ENCODE results near the gene IFITM10.
A peak's percentile ranks its signal among the peaks of the same experiment; 100 is the strongest.
"Not testable (repeated sequence)": the region's sequence is repeated elsewhere in the genome, so short reads cannot be mapped to it uniquely, and the experiment has no call there.

Gene IFITM10

DNA sequence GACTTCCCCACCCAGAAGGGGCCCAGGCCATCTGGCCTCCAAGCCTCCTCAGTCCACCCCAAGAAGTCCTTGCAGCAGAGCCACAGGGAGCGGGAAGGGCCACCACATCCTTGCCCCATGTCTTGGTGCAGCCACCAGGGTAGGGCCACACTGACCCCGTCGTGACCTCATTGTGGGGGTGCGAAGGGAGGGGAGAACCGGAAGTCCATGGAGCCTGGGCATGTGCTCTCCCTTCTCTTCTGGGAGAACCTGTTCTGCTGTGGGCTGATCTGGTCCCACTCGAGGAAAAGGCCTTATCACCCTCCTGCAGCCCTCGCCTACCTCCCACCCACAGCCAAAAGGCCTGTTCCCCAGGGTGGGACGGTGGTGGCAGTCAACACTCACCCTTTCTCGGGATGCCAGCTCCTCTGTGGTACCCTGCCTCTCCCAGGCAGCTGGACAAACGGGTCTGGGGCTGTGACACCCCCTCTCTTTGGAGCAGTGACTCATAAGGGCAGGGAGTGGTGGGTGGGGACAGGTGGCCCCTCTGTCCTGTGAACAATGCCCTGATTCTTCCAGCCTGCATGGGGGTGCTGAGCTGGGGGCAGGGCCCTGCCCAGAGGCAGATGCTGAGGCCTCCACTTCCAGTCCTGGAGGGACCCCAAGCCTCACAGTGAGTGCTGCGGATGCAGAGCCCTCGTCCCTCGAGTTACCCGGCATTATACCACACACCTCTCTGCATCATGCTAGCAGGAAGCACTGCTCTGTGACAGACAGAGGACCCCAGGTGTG is 27.9 kb upstream of the IFITM10 start:
- no peak for DNase-seq (ENCODE audit: low spot score)

DNA sequence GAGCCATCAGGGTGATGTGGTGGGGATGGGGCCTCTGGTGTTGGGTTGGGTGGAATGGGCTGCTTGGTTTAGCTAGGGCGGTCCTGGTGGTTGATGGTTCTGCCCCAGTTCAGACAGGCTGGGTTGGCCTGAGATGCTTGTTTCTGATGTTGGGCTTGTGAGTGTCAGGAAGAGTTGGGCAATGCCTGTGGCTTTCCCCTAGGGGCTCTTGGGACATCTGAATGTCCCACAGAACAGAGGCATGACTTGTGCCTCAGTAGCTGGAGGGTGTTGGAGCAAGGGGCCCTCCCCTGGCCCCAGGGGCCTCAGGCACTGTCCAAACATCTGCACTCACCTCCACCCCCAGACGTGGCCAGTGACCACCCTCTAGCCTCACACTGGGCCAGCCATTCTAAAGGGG is 27.3 kb upstream of the IFITM10 start:
- no peak for DNase-seq (ENCODE audit: low spot score)

DNA sequence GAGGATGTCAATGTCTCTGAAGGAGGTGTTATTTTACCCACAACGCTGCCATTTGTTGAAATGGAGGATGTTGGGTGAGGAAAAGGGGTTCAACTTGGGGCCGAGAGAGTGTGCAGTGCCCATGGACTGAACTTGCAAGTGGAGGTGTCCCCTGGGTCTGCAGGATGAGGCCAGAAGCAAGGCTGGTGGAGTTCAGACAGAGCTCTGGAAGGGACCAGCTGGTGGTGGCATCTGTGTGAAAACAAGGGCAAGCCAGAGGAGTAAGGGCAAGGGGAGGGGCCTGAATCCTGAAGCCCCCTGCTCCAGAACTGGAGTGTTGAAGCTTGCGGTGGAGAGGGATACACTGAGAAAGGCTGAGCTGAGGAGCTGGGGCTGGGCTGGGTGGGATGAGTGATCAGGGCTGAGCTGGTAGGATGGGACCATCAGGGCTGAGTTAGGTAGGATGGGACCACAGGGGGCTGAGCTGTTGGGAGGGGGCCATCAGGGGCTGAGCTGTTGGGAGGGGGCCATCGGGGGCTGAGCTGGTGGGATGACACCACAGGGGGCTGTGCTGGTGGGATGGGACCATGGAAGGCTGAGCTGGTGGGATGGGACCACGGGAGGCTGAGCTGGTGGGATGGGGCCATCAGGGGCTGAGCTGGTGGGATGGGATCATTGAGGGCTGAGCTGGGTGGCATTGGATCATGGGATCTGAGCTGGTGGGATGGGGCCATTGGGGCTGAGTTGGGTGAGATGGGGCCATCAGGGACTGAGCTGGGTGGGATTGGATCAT is 26.7 kb upstream of the IFITM10 start:
- no peak for DNase-seq (ENCODE audit: low spot score)

DNA sequence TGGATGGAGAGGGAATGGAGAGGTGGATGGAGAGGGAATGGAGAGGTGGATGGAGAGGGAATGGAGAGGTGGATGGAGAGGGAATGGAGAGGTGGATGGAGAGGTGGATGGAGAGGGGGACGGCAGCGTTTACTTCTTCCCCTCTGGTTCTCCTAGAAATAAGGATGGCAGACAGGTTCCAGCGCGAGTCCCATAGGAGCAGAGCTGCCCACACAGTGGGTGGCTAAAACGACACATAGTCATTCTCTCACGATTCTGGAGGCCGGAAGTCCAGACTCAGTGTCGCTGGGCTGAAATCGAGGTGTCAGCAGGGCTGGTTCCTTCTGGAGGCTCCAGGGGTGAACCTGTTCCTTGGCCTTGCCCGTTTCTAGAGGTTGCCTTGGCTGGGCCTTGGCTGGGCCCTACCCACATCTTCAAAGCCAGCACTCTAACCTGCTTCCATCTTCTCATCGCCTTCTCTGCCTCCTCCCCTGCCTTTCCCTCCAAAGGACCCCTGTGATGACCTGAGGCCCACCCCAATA is 26.0 kb upstream of the IFITM10 start:
- DNase-seq (ENCODE audit: low spot score), result no peak

DNA sequence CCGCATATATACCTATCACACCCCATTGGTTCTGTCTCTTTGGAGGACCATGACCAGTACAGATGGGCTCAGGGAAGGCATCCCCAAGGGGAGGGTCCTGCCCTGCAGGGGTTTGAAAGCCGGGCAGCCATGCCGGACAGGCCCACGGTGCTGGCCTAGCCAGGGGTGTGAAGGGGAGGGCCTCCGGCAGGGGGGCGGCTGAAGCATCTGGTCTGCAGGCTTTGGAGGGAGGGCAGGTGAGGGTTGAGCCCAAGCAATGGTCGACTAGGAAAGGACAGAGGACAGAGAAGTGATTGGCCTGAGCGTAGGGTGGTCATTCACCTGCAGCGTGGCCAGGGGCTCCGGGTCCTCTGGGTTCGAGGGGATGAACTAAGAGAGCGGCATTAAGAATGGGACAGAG is 24.5 kb upstream of the IFITM10 start:
- DNase-seq (ENCODE audit: low spot score), result no peak

DNA sequence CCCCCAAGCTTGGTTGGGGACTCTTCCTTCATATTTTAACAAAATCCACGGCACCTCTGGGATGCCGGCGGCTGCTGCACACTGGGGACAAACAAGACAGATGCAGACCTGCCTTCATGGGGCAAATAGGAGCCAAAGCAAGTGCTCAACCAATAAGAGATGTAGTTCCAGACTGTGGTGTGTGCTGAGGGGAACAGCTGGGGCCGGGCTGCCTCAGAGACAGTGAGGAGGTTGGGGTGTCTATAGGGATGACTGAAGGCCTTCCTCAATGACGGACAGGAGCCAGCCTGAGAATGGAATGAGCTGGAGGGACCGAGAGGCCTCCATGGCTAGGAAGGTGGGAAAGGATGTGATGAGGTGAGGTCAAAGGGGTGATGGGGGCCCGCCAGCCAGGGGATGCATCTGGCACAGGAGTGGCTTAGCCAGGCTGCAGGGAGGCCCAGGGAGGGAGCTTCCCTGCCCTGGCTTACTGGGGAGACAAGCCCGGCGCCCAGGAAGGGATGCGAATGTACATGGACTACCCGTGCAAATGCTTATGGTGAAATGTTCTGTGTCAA is 23.7 kb upstream of the IFITM10 start:
- DNase-seq (ENCODE audit: low spot score), result no peak

DNA sequence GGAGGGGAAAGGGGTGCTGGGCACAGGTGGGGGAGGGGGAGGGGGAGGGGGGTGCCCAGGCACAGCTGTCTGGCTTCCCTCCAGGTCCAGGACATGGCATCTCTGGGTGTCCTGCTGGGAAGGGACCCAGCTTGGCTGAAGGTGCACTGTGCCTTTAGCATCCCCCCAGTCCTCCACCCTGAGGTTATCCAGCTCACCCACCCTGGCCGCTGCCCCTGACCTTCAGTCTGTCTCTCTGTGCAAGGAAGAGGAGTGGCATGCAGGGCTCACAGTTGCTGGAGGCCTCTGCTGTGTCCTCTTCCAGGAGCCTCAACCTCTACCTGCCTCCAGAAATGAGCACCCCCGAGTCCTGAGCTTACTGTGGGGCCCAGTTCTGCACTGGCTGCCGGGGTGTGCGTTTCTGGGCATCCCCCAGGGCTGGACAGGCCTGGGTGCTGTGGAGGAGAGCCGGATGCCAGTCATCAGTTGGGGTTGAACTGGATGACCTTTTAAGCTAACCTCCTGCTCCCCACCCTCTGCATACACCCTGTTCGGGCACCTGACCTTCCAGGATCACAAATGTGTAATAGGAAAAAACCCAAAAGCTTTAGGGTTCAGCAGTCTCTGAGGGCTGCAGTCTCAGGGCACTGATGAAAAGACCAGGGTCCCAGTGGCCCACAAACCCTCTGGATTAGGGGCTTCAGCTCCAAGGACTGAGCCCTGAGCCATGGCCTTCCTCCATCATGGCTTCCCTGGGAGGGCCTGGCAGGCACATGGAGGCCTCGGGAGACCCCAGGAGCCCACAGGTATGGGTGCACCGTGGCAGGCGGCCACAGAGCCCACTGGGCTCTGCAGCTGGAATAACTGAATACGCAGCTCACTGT is 23.0 kb upstream of the IFITM10 start:
- DNase-seq (ENCODE audit: low spot score), result no peak

DNA sequence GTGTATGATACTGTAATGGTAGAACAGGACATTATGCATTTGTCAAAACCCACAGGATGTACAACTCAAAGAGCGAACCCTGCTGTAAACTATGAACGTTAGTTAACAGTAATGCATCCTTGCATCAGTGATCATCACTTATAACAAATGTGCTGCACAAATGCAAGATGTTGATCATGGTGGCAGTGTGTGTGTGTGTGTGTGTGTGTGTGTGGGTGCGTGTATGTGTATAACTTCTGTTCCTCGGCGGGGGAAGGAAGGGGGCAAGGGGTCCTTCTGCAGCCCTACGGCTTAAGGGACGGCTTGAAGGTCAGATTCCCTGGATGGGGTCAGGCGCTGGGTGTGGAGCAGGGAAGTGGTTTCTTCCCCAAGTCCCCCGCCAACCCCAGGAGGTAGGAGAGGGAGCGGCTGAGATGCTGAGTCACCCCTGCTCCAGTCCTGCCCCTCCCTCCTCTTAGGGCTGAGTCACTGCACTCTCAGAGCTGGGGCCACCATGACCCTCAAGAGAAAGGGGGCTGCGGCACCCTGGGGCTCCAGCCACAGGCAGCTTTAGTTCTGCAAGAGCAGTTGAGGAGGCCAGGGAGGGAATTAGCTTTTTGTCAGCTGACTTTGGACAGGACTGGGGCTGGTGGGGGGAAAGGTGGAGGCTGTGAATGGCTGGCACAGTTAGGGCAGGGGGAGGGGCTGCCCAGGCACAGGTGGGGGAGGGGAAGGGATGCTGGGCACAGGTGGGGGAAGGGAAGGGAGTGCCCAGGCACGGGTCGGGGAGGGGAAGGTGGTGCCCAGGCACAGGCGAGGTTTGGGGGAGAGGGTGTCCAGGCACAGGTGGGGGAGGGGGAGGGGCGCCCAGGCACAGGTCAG is 22.1 kb upstream of the IFITM10 start:
- DNase-seq (ENCODE audit: low spot score), result peak; percentile 38

DNA sequence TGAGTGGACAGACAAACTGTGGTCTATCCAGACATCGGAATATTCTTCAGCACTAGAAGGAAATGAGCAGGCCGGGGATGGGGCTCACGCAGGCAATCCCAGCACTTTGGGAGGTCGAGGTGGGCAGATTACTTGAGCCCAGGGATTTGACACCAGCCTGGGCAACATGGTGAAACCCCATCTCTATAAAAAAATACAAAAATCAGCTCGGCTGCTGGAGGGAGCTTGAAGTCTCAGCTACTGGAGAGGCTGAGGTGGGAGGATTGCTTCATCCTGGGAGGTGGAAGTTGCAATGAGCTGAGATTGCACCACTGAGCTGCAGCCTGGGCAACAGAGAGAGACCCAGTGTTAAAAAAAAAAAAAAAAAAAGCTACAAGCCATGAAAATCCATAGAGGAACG is 21.3 kb upstream of the IFITM10 start:
- DNase-seq (ENCODE audit: low spot score), result no peak

DNA sequence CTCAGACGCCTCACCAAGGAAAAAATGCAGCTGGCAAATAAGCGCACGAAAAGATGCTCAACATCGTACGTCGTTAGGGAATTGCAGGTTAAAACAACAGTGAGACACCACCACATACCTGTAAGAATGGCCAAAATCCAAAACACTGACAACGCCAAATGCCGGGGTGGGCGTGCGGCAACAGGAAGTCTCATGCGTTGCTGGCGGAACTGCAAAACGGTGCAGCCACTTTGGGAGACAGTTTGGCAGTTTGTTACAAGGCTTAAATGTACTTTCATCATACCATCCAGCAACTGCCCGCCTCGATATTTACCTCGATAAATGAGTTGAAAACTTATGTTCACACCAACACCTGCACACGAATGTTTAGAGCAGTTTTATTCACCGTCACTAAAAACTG is 20.9 kb upstream of the IFITM10 start:
- DNase-seq (ENCODE audit: low spot score), result no peak

DNA sequence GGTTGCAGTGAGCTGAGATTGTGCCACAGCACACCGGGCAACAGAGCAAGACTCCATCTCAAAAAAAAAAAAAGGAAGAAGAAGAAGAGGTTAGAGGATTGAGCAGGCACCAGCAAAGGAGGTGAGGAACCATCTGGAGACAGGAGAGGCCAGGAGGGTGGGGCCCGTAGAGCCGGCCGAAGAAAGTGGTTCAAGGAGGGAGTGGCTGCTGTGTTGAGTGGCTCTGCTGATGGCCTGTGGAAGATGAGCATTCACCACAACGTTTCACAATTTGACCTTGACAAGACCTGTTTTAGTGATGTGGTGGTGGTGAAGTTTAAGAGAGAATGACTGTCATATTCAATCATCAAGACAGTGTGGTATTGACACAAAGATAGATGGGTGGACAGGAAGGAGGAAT is 20.1 kb upstream of the IFITM10 start:
- no peak for DNase-seq (ENCODE audit: low spot score)

DNA sequence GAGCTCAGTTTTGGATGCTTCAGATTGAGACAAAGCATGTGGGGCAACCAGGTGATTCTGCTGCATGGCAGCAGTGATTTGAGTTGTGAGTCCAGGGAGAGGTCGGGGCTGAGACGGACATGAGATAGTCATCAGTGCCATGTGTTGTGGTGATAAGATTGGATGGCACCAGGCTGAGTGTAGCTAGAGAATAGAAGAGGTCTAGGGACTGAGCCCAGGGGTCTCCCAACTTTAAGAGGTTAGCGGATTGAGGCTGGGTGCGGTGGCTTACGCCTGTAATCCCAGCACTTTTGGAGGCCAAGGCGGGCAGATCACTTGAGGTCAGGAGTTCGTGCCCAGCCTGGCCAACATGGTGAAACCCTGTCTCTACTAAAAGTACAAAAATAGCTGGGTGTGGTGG is 19.7 kb upstream of the IFITM10 start:
- no peak for DNase-seq (ENCODE audit: low spot score)

DNA sequence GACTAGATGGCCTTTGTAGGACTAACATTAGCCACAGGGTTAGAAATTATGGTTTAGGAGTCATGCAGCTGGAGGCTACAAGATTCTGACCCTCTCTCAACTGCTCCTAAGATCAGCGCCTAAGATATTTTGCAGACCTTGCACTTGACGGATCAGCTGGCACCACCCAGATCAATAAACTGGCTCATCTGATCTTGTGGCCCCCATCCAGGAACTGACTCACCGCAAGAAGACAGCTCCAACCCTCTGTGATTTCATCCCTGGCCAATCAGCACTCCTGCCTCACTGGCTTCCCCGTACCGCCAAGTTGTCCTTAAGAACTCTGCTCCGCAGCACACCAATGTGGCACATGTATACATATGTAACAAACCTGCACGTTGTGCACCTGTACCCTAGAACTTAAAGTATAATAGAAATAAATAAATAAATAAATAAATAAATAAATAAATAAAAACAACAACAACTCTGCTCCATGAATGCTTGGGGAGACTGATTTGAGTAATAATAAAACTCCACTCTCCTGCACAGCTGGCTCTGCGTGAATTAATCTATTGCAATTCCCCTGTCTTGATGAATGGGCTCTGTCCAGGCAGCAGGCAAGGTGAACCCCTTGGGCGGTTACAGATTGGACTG is 19.0 kb upstream of the IFITM10 start:
- not testable (repeated sequence) for DNase-seq (ENCODE audit: low spot score)

DNA sequence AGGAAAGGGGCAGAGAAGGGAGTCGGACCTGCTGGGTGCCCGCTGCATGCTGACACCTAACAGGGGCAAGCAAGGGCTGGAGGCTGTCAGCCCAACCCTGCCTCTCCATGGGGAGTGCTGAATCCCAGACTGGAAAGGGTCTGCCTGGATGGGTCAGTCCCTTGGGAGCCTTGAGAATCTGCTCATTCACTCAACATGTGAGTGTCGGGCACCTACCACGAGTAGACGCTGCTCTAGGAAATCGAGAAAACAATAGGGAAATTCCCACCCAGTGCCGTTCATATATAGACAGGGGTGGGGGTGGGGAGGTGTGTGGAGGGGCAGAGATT is 17.7 kb upstream of the IFITM10 start:
- DNase-seq (ENCODE audit: low spot score), result no peak

DNA sequence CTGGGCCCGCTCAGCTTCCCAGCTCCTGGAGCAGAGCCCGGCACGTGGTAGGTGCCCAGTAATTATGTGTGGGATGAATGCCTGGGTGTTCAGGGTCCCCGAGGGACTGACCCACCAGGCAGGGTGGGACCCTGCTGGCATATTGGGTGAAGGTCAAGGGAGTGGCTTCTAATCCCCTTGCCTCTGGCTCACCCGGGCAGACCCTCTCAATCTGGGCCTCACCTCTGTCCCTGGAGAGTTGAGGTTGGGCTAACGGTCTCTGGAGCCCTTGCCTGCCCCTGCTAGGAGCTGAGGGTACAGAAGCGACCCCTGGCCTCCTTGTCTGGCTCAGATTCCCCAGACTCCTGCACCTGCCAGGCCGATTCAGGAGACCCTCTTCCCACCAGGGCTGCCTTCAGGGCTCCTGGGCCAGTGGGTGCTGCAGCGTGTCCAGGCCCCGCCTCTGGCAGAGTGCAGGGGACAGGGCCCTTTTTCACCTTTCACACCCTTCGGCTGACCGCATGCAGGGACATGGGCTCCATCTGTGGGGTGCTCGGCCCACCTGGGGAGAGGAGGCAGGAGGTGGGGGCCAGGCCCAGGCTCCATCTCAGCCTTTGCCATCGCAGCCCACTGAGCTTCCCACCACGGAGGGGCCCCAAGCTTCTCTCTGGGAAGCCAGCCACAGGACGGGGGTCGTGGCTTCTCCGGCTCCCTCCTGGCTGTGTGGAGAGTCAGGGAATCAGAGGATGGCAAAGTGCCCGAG is 17.2 kb upstream of the IFITM10 start:
- DNase-seq (ENCODE audit: low spot score), result no peak

DNA sequence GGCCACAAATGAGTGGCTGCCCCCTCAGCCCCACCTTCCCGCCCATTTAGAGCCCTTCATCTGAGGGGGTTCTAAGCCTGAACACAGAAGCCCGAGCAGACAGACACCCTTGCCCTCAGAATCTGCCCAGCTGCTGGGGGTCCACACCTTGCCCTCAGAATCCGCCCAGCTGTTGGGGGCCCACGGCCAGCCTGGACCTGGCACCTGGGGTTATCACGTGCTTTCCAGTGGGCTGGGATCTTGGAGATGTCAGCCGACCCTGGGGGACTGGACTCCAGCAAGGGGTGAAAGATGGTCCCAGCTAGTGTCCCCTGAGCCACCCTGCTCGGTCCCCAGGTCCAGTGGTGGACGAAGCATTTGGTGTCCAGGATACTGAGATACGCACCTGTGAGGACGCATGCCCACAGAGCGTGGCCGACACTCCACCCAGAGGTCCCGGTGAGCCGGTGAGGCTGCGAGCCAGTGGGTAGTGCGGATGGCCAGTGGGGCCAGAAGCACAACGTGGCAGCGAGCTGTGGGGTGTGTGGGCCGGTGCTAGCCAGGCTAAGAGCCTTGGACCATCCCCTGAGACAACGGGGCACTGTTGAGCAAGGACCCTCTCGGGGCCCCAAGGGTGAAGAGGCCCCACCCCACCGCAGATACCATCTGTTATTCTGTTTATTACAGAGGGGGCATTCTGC is 16.5 kb upstream of the IFITM10 start:
- DNase-seq (ENCODE audit: low spot score), result no peak

DNA sequence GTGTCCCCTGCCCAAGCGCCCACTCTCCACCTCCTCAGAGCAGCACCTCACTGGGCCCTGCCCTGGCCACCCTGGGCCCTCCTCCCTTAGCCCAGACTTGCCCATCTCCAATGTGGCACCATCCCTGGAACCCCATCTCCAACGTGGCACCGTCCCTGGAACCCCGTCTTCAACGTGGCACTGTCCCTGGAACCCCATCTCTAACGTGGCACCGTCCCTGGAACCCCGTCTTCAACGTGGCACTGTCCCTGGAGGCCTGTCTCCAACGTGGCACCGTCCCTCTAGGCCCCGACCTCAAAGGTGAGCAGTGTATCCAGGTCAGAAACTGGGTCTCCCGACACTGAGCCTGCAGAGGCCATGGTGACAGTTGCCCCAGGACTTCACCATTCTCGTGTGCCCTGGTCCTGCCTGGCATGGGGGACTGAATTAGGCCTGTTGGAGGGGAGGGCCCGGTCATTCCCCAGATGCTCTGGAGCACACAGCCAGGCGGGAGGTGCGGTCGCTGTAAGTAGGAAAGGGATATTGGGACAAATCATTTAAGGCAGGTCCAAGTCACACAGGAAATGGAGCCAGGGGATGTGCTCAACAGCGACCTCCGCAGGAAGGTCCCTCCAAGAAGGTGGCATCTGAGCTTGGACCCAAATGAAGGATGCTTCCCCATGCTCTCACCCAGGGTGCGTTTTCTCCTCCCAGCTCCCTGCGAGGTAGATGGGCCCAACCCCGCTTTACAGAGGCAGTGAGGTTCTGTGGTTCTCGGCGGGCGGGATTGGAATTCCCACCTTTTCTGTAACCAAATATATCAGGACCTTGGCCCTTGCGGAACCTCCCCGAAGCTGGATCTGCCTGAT is 15.7 kb upstream of the IFITM10 start:
- DNase-seq (ENCODE audit: low spot score), result no peak
